NCI-H2171 (cell line): Measurements from ENCODE around the gene RALB.
"Not testable (repeated sequence)": the region's sequence is repeated elsewhere in the genome, so short reads cannot be mapped to it uniquely, and the experiment has no call there.

ENCODE experiments used
- DNase-seq: peaks from one replicate; lab custom pipeline; 2025; lab: John Stamatoyannopoulos, UW

RALB gene

GRCh38 chr2:120317180-120317533 is 64.5 kb downstream of the RALB start:
- no peak for DNase-seq

- DNase-seq: no peak
Measured at GRCh38 chr2:120317916-120318315, 65.3 kb downstream of the RALB start.

- no peak for DNase-seq
Measured at GRCh38 chr2:120318626-120319025, 66.0 kb downstream of the RALB start.

- DNase-seq: no peak
Measured at GRCh38 chr2:120319123-120319522, 66.5 kb downstream of the RALB start.

DNA sequence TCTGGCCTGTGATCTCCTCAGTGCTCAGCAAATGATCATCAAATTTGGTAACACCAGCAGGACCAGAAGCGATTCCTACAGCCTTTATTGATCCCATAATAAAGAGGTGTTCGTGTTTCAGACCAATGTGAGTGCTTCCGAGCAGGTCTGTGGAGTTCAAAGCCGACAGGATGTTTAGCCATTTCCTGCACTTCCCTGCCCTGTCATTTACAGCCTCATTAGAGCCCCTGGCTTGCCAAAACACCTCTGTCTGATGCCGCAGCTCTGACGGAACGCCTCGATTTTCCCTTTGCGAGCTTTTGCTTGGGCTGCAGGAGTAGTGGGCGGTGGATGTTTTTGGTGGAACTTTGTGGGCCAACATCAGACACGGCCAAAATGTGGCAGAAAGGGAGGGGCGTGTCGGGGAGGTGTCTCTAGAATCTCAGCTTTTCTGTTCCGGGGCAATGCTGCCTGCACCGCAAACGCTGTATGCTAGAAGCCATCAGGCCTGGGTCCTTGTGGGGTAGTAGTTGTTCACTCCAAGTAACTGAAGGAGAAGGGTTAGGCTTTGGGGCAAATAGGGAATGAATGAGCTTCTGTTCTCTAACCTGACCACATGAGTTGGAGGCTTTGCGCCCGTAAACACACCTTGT is 67.2 kb downstream of the RALB start:
- DNase-seq: no peak

DNA sequence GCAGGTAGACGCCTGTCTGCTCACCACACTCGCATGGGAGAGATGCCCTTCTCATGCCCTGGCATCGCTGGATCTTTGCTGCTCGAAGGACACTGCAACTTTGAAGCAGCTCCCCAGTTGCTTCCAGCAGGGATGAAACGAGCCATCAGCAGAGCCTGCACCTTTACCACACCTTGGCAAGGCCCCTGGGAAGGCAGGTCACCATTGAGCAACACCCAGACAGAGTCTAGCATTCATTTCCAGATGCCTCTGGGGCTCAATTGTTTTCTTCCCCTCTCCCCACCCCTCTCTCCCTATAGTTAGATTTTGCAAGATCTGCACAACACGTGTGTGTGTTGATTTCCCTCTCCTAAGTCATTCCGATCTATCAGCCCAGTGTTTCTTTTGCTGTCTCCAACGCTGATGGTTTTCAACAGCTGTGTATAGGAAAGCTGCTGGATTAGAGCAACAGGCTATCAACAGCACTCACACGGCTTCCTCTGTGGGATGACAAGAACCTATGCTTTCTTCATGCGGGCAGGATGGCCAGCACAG is 67.7 kb downstream of the RALB start:
- no peak for DNase-seq

DNA sequence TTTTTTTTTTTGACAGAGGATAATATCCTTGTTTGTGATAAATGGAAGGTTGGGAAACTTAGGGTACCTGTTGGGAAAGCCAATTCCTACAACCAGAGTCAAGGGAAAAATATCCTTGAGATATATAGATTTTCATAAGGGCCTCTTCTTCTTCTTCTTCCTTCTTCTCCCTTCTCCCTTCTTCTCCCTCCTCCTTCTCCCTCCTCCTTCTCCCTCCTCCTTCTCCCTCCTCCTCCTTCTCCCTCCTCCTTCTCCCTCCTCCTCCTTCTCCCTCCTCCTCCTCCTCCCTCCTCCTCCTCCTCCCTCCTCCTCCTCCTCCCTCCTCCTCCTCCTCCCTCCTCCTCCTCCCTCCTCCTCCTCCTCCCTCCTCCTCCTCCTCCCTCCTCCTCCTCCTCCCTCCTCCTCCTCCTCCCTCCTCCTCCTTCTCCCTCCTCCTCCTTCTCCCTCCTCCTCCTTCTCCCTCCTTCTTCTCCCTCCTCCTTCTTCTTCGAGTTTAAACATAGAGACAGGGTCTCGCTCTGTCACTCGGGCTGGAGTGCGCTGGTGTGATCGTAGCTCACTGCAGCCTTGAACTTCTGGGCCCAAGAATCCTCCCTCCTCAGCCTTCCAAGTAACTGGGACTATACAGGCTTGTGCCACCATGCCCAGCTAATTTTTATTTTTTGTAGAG is 68.4 kb downstream of the RALB start:
- not testable (repeated sequence) for DNase-seq

- no peak for DNase-seq
Measured at GRCh38 chr2:120321721-120322284, 69.2 kb downstream of the RALB start.

GRCh38 chr2:120322329-120322728 is 69.7 kb downstream of the RALB start:
- DNase-seq: no peak

- no peak for DNase-seq
Measured at GRCh38 chr2:120323214-120323613, 70.6 kb downstream of the RALB start.

GRCh38 chr2:120323807-120324399 is 71.3 kb downstream of the RALB start:
- no peak for DNase-seq

DNA sequence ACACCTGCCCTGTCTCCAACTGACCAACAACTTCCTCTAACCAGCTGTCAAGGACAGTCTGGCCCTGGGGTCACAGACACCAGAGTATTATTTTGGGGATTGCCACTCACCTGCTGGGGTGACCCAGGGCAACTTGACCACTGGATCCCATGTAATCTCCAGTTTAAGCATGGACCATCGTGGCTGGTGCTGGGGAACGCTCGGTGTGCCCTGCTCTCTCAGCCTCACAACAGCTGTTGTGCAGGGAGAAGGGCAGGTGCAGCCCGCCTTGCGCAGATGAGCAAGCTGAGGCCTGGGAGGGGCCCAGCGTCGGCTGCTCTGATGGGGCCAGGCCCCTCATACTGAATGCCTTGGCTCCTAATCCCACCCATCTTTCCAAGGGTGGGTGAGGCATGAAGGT is 72.3 kb downstream of the RALB start:
- DNase-seq: no peak

DNA sequence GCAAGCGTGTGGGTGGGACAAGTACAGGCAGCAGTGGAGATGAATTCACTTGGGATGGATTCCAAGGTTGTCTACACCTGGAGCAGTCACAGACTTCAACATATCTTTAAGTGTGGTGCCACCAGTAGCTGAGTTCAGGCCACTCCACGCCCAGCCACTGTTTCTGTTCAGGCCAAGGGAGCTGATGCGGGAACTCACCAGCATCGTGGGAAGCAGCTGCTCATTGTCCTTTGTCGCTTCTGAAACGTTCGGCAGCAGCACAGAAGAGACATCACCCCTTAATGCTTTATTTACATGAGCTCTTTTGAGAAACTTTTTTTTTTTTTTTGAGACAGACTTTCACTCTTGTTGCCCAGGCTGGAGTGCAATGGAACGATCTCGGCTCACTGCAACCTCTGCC is 73.4 kb downstream of the RALB start:
- DNase-seq: no peak

DNA sequence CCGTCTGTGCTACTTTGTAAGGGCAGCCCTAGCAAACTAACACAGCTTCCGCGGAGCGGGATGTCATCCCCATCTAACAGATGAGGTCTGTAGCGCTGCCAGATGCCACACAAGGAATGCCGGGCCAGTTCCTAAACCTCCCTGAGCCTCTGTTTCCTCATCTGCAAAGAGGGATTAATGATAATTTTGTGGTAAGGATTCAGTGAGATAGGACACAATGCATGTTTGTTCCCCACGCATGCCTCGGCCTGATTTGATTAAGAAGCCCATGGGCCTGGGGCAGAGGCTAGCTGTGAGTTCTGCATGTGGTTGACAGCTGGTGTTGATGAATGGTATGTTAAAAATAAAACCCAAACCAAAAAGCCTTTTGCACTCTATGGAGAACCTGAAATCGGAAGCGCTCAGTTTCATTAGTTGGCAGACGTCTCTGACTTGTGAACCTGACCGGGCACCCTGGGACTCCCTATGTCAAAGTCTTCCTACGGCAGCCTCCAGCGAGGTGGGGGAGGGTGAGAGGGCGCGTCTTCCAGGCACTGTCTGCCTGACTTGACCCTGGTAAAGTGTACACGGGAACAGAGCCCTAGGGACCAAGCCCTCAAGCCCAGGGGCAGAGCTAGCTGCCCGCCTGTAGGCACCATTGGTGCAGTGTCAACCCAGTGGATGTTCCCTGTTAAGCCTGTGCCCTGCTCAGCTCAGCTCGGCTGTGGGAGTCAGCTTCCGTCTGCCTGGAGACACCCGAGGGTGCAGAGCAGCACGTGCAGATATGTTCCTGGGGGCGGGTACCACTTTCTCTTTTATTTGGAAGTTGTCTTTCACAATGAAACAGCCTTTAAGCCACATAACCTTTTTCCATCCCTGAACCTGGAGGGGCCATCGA is 78.5 kb downstream of the RALB start:
- peak; percentile 46 for DNase-seq

DNA sequence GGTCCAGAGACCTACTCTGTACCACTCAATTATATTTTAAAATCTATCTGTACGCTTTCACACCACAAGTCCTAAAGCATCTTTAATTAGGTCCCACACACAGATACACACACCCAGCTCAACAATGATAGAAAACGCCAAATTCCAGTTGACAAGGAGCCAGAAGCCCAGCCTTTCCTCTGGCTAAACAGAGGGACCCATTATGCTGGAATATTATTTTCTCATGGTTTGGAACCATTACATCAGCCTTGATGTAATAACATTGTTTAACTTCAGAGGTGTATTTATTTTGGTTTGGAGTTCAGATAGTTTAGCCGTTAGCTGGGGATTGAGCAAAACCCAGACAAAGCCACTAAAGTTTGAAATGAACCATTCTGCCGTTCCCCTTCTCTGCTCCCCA is 79.3 kb downstream of the RALB start:
- DNase-seq: no peak

- no peak for DNase-seq
Measured at GRCh38 chr2:120332384-120332783, 79.7 kb downstream of the RALB start.

DNA sequence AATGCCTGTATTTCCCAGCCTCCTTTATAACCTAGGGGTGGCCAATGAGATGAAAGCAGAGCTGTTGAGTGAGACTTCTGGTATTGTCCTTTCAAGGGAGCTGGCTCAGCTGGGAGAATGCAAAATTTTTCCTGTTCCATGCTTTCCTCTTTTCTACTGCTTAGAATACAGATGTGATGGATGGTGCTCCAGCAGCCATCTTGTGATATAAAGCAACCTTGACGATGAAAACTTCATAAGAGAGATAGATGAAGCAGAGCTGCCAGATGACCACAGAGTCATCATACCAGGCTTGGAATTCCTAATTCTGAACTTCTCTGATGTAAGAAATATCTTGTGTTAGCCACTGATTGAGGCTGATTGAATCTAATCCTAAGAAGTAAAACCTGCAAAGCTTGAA is 81.4 kb downstream of the RALB start:
- no peak for DNase-seq

DNA sequence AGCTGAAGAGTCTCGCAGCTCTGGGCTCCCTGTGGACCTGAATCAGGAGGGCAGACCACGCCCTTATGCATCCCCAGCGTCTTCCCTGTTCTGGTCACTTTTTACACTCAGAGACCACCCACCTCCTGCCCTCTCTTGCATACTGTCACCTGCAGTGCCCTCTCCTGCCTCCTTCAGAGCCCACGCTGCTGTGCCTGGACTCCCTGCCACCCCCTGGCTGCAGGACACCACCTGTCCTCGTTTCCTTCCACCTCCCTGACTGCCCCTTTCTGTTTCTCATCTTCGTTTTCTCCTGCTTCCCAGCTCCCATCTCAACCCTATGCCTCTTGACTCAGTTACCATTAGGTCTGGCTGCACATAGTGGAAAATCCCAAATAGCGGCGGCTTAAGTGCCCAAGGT is 84.1 kb downstream of the RALB start:
- no peak for DNase-seq

DNA sequence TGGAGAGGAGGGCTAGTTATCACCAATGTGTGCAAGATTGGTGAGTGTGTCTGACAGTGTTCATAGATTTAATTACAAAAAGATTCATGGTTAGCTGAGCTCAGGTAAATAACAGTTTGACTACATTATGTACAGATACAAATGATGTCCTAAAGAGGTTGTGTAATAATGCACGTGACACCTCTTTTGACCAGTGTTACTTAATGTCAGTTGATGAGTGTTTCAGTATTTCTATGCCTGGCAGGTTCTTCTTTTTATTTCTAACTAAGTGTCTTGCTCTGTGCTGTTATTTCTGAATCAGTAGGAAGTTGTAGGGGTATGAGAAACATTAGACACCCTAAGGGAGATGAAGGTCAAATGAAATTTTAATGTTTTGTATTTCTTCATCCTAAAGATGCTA is 85.4 kb downstream of the RALB start:
- DNase-seq: no peak

- DNase-seq: no peak
Measured at GRCh38 chr2:120341977-120342376, 89.3 kb downstream of the RALB start.

- no peak for DNase-seq
Measured at GRCh38 chr2:120342446-120342845, 89.8 kb downstream of the RALB start.

DNA sequence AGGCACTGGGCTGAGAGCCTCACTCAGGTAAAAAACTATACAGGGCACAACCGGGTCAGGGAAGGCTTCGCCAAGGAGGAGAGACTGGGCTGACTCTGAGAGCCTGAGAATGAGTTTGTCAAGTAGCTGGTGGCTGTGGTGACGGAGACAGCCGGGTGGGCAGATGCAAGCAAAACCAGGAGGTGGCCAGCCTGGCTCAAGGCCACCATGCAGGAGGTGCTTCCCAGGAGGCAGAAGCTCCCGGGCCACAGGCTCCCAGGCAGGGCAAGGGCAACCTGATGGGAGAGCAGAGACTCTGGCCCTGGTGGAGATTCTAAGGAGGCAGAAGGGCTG is 90.4 kb downstream of the RALB start:
- no peak for DNase-seq
